NCI-H1105 treated with DMSO at 0.1 percent for 48 hours (cell line): ENCODE results near the gene ENG.
"Not testable (repeated sequence)": the region's sequence is repeated elsewhere in the genome, so short reads cannot be mapped to it uniquely, and the experiment has no call there.

ENCODE experiments used
- DNase-seq: peaks from one replicate; lab custom pipeline; 2025; lab: John Stamatoyannopoulos, UW

Gene ENG

DNA sequence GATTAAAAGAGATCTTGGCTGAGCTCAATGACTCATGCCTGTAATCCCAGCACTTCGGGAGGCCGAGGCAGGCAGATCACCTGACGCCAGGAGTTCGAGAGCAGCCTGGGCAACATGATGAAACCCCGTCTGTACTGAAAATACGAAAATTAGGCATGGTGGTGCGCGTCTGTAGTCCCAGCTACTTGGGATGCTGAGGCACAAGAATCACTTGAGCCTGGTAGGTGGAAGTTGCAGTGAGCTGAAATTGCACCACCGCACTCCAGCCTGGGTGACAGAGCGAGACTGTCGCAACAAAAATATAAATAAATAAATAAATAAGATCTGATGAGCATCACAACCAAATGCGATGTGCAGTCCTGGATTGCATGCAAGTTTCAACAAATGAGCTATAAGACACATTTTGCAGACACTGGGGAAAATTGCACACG lies 8.7 kb upstream of the ENG start:
- DNase-seq: no peak

DNA sequence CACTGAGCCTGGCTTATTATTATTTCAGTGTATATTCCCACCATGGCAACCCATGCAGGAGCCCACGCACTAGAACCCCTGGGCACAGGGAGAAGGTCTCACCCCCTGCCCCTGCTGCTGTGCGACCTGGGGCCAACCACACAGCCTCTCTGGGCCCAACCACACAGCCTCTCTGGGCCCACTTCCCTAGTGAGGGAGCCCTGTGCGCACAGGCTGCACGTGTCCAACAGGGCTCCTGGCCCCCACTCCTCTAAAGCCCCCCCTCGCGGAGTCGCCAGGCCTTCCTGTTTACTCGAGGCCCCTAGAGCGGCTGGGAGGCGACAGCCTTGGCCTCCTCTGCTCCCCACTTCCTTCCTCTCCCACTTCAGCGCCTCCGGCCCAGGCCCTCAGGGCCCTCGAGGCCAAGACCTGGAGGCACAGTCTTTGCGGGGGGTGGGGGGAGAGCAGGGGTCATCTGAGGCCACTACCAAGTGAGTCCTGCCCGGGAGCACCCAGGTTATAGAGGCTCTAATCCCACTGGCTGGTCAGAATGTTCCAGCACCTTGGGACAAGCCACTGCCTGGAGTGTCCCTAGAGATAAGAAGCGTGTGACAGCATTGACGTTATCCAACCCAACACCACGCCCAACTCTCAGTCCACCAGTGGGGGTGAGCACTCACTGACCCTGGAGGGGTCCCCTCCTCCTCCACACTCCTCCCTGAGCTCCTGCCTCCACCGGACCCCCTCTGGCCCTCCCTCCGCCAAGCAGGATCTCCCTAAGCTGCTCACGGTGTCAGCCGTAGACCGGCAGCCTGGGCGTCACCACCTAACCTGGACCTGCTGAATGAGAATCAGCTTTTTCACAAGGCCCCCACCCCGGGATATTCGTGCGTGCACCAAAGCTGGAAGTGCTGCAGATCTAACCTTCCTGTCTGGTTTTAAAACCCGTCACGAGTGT lies 7.9 kb upstream of the ENG start:
- no peak for DNase-seq

DNA sequence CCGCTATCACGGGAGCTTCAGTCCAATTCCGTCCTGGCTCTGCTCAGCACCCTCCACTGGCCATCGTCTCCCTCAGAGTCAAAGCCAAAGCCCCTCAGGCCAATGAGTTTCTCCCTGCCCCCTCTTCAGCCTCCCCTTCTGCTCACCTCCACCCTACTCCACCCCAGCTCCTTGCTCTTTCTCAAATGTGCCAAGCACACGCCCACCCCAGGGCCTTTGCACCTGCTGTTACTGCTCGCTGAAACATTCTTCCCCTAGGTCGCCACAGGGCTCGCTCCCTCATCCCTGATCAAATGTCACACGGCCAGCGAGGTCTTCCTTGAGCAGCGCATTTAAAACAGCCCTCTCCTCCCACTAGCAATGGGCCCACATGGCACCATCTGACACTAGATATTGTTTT lies 6.3 kb upstream of the ENG start:
- DNase-seq: no peak

DNA sequence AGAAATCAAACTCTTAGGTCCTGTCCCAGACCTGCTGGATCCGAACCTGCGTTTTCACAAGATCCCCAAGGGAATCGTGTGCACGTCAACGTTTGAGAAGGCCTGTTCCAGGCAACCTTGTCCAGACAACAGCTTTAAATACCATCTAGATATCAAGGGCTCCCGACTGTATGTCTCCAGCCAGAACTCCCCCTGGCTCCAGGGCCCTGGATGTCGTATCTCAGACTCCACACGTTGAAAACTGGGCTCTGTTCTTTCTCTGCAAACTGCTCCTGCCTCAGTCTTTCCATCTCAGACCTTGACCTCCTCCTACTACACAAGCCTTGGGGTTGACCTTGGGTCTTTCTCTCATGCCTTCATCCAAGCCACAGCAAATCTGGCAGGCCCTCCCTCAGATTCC lies 5.8 kb upstream of the ENG start:
- no peak for DNase-seq

DNA sequence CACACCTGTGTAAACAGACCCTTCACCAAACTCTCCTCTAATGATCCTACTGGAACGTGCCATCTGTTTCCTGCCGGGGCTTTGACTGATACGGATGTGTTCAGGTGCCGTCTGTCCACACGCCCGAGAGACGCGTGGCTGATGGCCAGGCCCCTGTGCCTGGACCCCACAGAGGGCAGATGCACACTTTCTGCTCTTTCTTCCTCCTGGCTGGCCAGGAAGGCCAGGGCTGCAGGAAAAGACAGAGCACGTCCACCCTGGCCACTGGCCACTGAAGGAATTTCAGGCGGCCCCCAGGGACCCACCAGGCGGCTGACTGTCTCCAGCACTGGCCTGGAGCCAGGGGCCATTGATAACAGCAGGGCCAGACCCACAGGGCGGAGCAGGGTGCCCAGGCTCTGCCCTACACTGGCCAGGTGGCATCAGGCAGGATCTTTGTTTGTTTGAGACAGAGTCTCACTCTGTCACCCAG lies 3.6 kb upstream of the ENG start:
- DNase-seq: peak; percentile 12

DNA sequence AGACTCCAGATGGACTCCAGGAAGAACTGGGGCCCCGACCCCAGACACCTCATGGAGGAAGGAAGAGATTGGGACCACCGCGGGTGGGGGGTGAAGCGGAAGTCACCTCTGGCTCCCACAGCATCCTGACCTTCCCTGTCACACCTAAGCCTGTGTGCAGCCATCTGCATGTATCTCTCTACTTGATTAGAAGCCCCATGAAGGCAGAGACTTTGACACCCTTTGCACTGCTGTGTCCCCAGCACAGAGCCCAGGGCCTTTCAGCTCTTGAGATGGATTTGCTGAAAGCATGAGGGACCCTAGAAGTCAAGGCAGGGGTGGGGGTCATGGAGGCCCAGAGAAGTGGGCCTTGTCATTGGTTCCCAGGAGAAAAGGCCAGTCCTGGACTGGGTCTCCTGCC lies 2.8 kb upstream of the ENG start:
- DNase-seq: no peak

DNA sequence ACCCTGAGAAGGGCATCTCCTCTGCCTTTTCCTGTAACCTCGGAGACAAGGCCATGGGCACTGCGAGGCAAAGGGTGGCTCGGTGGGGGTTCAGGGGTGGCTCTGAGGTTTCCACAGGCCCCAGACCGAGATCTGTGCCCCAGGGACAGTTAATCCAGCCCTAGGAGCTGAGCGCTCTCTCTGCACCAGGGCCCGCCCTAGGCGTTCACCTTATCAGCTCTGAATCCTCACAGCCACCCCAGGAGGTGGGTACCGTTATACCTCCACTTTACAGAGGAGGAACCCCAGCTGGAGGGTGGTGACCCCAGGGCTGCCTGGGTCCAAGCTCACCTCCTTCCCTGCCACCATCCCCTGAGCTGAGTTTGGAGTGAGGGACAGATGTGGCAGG lies 2.3 kb upstream of the ENG start:
- DNase-seq: no peak

DNA sequence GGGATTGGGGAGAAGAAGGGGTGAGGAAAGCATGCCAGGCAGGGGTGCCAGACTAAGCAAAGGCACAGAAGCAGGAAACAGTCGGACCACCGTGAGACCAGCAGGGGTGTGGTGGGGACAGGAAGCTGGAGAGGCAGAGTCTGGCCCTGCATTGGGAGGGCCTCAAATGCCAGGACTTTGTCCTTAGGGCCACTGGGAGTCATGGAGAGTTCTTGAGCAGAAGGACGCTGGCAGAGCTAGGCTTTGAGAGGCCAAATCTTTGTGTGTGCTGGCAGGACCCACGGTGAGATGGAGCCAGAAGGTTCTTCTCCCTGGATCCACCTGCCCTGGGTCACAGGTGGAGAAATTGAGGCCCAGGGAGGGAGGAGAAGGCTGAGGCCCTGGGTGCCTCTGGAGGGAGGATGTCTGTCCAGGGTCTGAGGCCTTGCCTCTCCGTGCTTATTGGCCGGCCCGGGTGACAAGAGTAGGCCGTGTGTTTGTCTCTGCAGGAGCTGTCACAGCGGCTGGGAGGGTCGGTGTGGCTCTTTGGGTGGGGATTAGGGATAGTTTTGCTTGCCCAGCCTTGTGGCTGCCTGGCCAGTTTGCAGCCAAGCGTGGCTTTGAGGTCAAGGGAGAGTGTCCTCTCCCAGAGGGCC lies 1.8 kb upstream of the ENG start:
- DNase-seq: no peak

DNA sequence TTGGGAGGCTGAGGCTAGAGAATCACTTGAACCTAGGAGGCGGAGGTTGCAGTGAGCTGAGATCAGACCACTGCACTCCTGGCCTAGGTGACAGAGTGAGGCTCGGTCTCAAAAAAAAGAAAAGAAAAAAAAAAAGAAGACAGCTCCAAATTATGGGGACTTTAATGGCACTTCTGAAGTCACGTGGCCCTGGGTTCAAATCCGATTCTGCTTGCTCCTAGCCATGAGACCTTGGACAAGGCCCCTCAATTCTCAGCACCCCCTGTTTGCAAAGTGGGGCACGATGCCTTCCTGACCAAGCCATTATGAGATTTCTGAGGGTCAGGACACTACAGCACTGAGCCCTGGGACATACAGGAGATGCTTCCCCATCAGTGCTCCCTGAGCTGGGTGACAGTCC lies 1.1 kb upstream of the ENG start:
- no peak for DNase-seq

DNA sequence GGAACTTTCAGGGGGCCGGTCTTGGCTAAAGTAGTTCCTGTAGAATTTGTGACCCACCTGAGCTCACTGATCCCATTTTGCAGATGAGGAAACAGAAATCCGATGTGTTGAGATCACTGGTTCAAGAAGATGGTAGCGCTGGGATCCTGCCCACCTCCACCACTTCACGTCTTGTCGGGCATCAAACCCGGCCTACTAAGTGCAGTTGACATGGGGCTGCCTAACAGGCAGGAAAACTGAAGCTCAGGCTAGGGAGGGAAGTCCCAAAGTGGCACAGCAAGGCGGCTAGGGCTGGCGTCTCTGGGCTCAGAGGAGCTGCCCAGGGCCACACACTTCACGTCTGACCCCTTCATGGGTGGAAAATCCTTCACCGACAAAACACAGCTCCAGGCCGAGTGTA lies 502 bp upstream of the ENG start:
- DNase-seq: no peak

DNA sequence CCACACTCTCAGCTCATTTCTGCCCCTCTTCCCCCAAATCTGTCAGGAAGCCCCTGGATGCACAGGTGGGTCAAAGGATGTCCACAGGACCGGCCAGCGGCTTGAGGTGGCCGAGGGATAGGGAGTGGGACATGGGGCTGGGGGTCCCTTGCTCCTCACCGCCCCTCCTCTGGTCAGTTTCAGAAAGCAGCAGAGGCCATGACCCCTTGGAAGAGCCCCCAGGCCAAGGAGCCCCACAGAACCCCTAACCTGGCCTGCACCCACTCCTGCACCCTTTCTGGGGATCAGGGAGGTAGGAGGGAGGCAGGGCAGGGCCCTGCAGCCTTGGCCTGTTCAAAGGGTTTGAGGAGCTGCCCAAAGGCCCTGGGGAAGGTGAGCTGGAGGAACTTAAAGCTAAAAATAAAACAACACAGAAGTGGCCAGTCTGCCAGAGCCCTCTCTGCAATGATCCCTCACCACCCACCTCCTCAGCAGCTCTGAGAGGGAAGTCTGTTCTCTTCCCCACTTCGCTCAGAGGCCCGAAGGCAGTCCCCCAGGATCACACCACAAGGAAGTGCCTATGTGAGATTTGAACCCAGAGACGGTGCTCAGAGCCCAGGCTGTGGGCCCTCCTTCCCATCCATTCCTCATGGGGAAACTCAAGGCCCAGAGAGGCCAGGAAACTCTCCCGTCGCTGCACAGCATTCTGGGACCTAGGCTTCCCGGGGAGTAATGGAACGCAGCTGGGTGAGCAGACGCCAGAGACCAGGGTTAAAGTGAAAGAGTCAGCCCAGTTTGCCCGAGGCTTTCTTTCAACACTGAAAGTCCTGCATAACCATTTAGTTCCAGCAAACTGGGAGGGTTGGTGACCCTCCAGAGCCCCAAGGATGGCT lies 910 bp downstream of the ENG start:
- DNase-seq: no peak

DNA sequence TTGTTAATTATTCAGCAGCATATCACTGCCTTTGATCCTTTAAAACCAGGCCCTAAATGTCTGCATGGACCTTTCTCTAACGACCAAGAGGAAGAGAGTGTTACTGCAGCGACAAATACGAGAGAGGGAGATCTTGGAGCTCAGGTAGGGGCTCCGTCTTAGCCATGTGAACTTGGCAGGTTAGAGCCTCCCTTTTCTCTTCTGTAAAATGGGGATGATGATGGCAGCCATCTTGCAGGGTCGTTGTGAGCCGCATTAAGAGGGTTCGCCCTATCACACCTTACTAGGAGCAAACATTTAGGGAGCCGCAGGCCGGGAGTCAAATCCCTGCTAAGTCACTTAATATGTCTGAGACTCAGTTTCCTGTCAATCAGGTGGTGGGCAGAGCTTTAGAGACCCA lies 1.6 kb downstream of the ENG start:
- DNase-seq: no peak

DNA sequence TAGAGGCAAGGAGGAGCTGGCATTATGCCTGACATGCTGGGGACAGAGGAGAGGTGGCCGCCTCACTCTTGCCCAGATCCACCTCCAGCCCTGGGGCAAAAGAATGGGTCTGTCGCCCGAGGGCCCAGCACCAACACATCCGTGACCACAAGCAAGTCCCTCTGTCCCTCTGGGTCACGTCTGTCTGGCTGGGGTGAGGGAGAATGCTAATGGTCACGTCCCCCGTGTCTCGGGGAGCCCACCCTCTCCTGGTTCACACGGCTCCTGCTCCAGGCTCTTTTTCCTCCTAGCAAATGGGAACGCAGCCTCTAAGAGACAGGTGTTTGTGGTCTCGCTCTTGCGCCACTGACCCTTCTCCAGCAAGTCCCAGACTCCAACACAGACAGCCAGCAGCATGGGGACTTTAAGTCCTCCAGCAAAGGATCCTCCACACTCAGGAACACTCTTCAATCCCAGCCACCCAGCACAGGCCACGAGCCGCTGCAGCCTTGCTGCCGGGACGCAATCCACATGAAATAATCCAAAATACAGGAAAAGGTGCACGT lies 4.1 kb downstream of the ENG start:
- DNase-seq: no peak

DNA sequence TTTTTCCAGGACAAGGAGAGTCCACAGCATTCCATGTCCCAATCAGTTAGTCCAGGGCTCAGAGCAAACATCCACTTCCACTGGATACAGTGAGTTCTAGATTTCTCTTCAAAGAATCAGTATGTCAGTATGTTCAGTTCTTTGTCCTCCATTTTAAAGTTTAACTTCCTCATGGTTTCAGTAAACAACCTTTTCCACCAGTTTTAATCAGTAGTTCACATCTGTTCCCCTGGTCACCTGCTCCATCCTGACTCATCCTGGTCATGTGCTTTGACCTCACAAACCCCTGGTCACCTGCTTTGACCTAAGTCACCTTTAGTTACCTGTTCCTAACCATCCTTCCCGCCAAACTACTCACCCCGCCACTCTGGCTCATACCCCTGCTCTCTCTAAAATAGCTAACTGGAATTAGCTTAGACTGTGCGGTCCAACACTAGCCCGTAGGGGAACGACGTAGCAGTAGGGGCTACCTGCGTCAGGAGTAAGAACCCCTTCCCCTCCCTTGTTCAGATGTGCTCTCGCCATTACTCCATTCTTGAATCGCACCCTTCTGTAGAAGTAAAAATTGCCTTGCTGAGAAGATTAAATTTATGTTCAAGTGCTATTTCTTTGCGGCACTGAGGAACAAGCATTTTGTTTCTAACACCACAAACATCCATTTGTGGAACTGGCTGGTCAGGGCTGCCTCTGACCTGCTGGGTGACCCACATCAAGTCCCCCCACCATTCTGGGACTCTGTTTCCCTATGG lies 5.5 kb downstream of the ENG start:
- DNase-seq: no peak

DNA sequence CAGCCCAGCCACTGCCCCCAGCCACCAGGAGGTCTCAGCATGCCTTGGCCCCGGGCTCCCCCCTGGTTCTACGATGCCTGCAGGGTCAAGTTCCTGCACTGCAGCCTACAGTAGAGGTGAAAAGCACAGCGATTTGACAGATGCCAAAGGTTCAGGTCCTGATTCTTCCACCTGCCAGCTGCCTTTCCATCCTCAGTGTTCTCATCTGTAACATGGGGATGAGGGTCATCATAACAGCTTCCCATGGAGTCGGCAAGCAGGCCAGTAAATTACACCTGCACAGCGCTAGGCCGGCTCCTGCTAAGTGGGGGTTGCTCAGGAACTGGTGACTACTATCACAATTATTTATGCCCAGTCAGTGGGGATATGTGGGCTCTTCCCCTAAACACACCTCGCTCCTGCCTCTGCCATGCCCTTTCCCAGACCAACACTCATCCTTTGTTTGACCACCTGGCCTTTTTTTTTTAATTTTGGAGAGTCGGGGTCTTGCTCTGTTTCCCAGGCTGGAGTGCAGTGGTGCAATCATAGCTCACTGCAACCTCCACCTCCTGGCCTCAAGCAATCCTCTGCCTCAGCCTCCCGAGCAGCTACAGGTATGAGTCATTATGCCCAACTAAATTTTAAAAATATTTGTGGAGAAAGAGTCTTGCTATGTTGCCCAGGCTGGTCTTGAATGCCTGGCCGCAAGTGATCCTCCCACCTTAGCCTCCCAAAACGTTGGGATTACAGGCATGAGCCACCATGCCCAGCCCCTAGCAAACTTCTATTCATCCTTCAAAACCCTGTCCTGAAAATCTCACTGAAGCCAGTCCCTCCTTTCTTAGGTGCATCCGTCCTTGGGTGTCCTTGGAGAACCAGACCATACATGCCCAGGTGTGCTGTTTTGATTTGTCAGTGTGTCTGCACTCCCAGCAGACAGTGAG lies 6.4 kb downstream of the ENG start:
- DNase-seq: no peak

DNA sequence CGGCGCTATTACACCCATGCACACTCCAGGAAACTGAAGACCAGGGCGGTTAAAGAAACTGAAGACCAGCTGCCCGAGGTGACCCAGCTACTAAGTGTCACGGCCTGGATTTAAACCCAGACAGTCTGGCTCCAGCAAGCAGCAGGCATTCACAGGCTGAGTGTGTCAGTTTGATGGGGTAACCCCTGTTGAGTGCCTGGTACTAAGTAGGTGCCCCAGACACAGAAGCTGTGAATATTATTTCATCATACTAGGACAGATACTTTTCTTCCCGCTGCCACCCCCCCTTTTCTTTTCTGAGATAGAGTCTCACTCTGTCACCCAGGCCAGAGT lies 7.3 kb downstream of the ENG start:
- no peak for DNase-seq

DNA sequence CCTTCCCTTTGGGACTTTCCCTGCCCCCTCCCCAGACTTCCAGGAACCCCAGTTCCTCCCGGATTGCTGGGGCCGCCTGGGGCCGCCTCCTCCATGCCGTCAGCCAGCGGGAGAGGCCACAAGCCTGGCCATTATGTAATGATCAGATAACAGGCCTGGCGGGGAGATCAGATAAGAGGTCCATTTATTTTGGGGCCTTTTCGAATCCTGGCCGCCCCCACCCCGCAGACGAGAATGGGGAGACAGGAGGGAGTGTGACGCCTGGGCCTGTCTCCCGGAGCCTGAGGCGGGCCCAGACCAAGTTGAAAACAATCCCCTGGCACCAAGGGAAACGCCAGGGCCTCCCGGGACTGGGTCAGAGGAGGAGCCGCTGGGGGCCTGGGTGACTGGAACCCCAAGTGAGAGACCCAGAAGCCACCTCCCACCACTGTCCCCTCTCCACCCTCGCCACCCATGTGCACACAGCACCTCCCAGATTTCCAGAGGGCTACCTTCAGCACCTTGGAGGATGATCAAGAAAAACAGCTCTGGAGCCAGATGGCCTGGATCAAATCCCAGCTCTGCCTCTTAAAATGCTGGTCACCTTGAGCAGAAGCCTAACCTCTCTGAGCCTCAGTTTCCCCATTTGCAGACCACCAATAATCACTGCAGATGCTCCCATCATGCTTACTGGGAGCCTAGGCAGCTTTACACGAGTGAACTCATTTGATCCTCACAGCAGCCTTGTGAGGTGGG lies 7.8 kb downstream of the ENG start:
- DNase-seq: no peak

DNA sequence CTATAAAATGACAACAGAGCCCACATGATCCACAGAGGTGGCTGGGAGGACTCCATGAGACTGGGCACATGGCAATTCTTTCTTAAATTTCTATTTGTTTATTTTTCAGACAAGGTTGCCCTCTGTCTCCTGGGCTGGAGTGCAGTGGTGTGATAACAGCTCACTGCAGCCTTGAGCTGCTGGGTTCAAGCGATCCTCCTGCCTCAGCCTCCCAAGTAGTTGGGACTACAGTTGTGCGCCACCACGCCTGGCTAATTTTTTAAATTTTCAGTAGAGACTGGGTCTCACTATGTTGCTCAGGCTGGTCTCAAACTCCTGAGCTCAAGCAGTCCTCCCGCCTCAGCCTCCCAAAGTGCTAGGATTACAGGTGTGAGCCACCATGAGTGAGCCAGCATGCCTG lies 8.8 kb downstream of the ENG start:
- DNase-seq: not testable (repeated sequence)

DNA sequence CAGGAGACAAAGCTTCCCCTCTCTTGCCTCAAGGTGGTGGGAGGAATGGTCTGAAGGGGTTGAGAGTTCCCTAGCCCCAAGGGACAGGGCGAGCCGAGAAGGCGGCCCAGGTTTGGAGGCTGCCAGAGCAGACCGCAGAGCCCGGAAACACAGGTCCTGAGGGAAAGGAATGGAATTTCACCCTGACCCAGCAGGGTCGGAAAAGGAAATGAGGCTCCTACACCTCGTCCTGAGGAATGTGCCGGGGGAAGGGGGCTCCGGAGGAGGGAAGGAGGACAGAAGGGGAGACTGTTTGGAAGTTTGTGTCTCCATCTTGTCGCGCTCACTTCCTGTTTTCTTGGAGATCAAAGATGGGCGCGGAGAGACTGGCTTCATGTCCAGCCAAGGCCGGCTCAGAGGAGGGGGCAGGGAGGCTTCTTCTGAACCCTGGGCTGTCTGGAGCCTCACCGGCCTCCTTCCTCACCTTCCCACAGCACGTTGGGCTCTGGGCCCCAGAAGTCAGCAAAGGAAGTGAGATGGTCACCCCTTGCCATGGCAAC lies 9.6 kb downstream of the ENG start:
- no peak for DNase-seq
